ENCODE data around the gene TRIM63. TPM values are rescaled to one million over a fixed set of nuclear protein-coding genes. Genes with fewer than 3 reads are reported as not detected.

Gene TRIM63
- total RNA-seq, 1 experiment from 2014 or later = not detected

DNA sequence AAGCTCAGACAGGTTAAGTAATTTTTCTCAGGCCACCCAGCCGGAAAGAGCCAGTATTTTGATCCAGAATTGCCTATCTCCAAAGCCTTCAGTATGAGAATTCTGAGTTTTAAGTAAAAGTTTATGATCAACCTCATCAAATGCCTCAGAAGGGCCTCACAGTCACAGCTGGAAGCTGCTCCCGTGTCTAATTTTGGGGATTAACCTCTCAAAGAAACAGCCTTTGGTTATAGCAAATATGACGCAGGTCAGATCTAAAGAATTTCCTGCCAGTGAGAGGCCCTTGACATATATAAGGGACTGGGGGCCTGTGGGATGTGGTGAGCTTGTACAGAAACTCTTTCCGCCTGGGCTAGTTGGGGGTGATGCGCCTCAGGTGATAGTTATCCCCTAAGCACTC lies 43.6 kb downstream of the TRIM63 start:
- no TSS peak for BruUV-seq (replicated peaks)
- Histone ChIP-seq H3K27me3 (ENCODE audit: insufficient read depth, low read depth) (no peaks in the 10 kb centered on the region), H3K79me2 (ENCODE audit: low read depth) (no peaks in the 10 kb centered on the region), H3F3A (ENCODE audit: insufficient read depth, low read depth) (no peaks in the 10 kb centered on the region), H3K36me3 (ENCODE audit: low read depth) (no peaks in the 10 kb centered on the region), H3K4me1 (replicated peaks; ENCODE audit: insufficient read depth) (peaks cover 9% of the 10 kb centered on the region; the same call in 1 of the 2 replicates), H2AFZ (no peak overlapping the region), H3K27ac (no peak overlapping the region), H3K9me2 (ENCODE audit: insufficient read depth) (no peaks in the 10 kb centered on the region), H3K4me3 (no peak overlapping the region), H4K20me1 (ENCODE audit: insufficient read depth) (no peaks in the 10 kb centered on the region), H3K4me2 (no peak overlapping the region), H3K9me3 (ENCODE audit: insufficient read depth, low read depth) (no peaks in the 10 kb centered on the region)
- no peak for TF ChIP-seq CTCF (conservative IDR thresholded peaks at IDR 0.05)
- TF ChIP-seq EZH2 (IDR thresholded peaks at IDR 0.05; ENCODE audit: low read depth) = no peak
- ChIA-PET CTCF (no interaction called here), POLR2A (ENCODE audit: unreplicated experiment) (no interaction called here)
- intact Hi-C loops (cut with micrococcal nuclease; ENCODE audit: unreplicated experiment) = no loop called here
- no peak for DNase-seq

DNA sequence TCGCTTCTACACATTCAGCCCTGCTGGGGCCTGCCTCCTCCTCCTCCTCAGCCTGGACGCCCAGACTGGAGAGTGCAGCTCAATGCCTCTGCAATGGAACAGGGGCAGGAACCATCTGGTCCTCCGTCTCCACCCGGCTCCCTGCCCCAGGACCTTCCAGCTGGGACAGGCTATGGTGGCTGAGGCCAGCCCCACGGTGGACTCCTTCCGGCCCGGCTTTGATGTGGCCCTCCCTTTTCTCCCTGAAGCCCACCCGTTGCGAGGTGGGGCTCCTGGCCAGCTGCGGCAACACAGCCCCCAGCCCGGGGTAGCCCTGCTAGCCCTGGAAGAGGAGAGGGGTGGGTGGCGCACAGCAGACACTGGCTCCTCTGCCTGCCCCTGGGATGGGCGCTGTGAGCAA lies 44.4 kb downstream of the TRIM63 start:
- Histone ChIP-seq H3K4me3 (no peak overlapping the region), H3K9me2 (ENCODE audit: insufficient read depth) (no peaks in the 10 kb centered on the region), H3K79me2 (ENCODE audit: low read depth) (no peaks in the 10 kb centered on the region), H3K9me3 (ENCODE audit: insufficient read depth, low read depth) (no peaks in the 10 kb centered on the region), H3K36me3 (ENCODE audit: low read depth) (no peaks in the 10 kb centered on the region), H3K27ac (no peak overlapping the region), H3F3A (ENCODE audit: insufficient read depth, low read depth) (no peaks in the 10 kb centered on the region), H3K4me1 (replicated peaks; ENCODE audit: insufficient read depth) (peaks cover 9% of the 10 kb centered on the region; the same call in 1 of the 2 replicates), H2AFZ (no peak overlapping the region), H3K27me3 (ENCODE audit: insufficient read depth, low read depth) (no peaks in the 10 kb centered on the region), H4K20me1 (ENCODE audit: insufficient read depth) (no peaks in the 10 kb centered on the region), H3K4me2 (no peak overlapping the region)
- TF ChIP-seq EZH2 (IDR thresholded peaks at IDR 0.05; ENCODE audit: low read depth) (no peak), CTCF (conservative IDR thresholded peaks at IDR 0.05) (no peak)
- DNase-seq = no peak
- CTCF ChIA-PET = no interaction called here
- BruUV-seq (replicated peaks) = no TSS peak
- POLR2A ChIA-PET (ENCODE audit: unreplicated experiment) = no interaction called here
- intact Hi-C loops (cut with micrococcal nuclease; ENCODE audit: unreplicated experiment) = no loop called here

DNA sequence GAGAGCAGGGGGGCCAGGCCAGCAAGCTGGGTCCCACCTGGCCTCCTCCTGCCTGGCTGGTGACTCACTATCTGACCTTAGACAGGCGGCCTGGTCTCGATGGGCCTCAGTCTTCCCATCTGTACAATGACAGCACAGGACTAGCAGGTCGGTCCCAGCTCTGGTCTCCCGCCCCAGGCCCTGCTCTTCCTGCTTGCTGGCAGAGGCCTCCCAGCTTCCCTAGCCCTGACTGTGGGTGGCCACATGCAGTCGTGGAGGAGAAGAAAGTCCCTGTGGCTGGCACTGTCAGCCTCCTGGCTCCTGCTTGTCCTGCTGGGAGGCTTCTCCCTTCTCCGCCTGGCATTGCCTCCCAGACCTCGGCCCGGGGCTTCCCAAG lies 45.0 kb downstream of the TRIM63 start:
- intact Hi-C loops (cut with micrococcal nuclease; ENCODE audit: unreplicated experiment) = no loop called here
- TF ChIP-seq CTCF (conservative IDR thresholded peaks at IDR 0.05) = no peak
- no peak for TF ChIP-seq EZH2 (IDR thresholded peaks at IDR 0.05; ENCODE audit: low read depth)
- no TSS peak for BruUV-seq (replicated peaks)
- H3K27ac ChIP-seq = no peak overlapping the region
- no peaks in the 10 kb centered on the region for H3F3A ChIP-seq (ENCODE audit: insufficient read depth, low read depth)
- ChIA-PET POLR2A (ENCODE audit: unreplicated experiment) (no interaction called here), CTCF (no interaction called here)
- no peak overlapping the region for H2AFZ ChIP-seq
- no peaks in the 10 kb centered on the region for H3K36me3 ChIP-seq (ENCODE audit: low read depth)
- no peaks in the 10 kb centered on the region for H3K27me3 ChIP-seq (ENCODE audit: insufficient read depth, low read depth)
- H3K9me2 ChIP-seq (ENCODE audit: insufficient read depth) = no peaks in the 10 kb centered on the region
- no peaks in the 10 kb centered on the region for H3K79me2 ChIP-seq (ENCODE audit: low read depth)
- H3K4me2 ChIP-seq = no peak overlapping the region
- peaks cover 9% of the 10 kb centered on the region; the same call in 1 of the 2 replicates for H3K4me1 ChIP-seq (replicated peaks; ENCODE audit: insufficient read depth)
- no peaks in the 10 kb centered on the region for H4K20me1 ChIP-seq (ENCODE audit: insufficient read depth)
- H3K9me3 ChIP-seq (ENCODE audit: insufficient read depth, low read depth) = no peaks in the 10 kb centered on the region
- no peak for DNase-seq
- no peak overlapping the region for H3K4me3 ChIP-seq

All from PC-9 (cell line).